Mucosa of rectum (tissue), 2 donors: Measurements from ENCODE around the gene BHMT2.
A peak's percentile ranks its signal among the peaks of the same experiment; 100 is the strongest.

Source experiments
- H3K27ac ChIP-seq, 2 donors: one replicate each; pipeline ENCODE4 v1.7.0; 2013; ENCODE audit warnings: inconsistent platforms in 2 of 2, low read depth in 2 of 2, low read length in 2 of 2
- H3K27me3 ChIP-seq, 2 donors: one replicate each; pipeline ENCODE4 v1.7.0; 2013; ENCODE audit warnings: low read length in 2 of 2; ENCODE audit not compliant: control insufficient read depth in 2 of 2, insufficient read depth in 2 of 2
- H3K36me3 ChIP-seq, 2 donors: one replicate each; pipeline ENCODE4 v1.7.0; 2013; ENCODE audit warnings: low read length in 2 of 2; ENCODE audit not compliant: control insufficient read depth in 2 of 2, insufficient read depth in 2 of 2
- H3K4me1 ChIP-seq, 2 donors: one replicate each; pipeline ENCODE4 v1.7.0; 2013; ENCODE audit warnings: low read length in 2 of 2, mild to moderate bottlenecking in 1 of 2; ENCODE audit not compliant: control insufficient read depth in 2 of 2, insufficient read depth in 2 of 2
- H3K4me3 ChIP-seq, 2 donors: one replicate each; pipeline ENCODE4 v1.7.0; 2013; ENCODE audit warnings: low read length in 2 of 2
- H3K9ac ChIP-seq, 2 donors: one replicate each; pipeline ENCODE4 v1.7.0; 2013; ENCODE audit warnings: low read length in 2 of 2, low read depth in 1 of 2, mild to moderate bottlenecking in 1 of 2
- H3K9me3 ChIP-seq, 2 donors: one replicate each; pipeline ENCODE4 v1.7.0; 2013; ENCODE audit warnings: low read length in 2 of 2; ENCODE audit not compliant: control insufficient read depth in 2 of 2
- donor health status: healthy.
- donor health status: Normal muscosa, but diverticular disease.

Gene BHMT2, protein sequence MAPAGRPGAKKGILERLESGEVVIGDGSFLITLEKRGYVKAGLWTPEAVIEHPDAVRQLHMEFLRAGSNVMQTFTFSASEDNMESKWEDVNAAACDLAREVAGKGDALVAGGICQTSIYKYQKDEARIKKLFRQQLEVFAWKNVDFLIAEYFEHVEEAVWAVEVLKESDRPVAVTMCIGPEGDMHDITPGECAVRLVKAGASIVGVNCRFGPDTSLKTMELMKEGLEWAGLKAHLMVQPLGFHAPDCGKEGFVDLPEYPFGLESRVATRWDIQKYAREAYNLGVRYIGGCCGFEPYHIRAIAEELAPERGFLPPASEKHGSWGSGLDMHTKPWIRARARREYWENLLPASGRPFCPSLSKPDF

DNA sequence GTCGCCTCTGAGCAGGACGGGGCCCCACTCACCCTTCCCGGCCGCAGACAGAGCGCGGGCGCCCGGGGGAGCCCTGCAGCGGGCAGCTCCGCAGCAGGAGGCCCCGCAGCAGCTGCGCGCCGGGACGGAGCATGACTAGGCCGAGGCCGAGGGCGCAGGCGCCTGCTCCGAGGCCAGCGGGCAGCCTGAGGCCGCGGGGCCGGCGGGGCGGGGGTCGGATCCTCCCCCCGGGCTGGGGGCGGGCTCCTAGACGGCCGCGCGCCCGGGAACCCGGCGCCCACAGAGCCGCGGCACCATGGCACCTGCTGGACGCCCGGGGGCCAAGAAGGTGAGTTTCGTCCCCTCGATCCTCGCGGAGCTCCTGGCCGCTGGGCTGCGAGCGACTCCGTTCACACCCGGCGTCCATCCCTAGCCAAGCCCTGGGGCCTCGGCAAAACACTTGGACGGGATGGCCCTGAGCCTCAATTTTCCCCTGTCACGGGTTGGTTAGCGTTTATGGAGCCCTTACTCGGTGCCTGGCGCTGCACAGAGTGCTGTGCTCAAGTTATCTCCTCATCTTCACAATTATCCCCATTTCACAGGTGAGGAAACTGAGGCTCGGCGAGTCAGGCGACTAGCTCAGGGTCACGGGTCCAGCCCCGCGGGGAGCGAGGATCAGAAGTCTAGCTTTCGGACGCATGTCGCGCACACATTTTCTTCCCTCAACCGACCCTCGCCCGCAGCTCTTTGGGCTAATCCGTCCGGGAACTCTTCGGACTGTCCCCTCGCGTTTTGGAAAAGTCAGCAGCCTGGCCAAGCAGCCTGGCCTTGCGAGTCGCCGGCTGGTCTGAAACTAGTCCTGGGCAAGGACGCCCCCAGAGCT, at the start of gene BHMT2, which contains the start of gene DMGDH:
BHMT2 (plus strand) TSS at position 280 of the 862 bp plus-strand sequence; CDS start at position 296, 16 bp downstream.
DMGDH (minus strand) TSS at position 187 of the 862 bp plus-strand sequence; CDS start at position 133, 54 bp downstream.
- peaks cover 3 to 4% of the 10 kb centered on the region in 2 donors for H3K27me3 ChIP-seq
- H3K27ac ChIP-seq = no peak within 1 kb of the TSS
- no peaks in the 10 kb centered on the region for H3K36me3 ChIP-seq
- peak within 1 kb of the TSS; percentile 28 to 30 for H3K4me3 ChIP-seq
- H3K9ac ChIP-seq = no peak within 1 kb of the TSS
- no peaks in the 10 kb centered on the region for H3K4me1 ChIP-seq
- H3K9me3 ChIP-seq = no peaks in the 10 kb centered on the region

DNA sequence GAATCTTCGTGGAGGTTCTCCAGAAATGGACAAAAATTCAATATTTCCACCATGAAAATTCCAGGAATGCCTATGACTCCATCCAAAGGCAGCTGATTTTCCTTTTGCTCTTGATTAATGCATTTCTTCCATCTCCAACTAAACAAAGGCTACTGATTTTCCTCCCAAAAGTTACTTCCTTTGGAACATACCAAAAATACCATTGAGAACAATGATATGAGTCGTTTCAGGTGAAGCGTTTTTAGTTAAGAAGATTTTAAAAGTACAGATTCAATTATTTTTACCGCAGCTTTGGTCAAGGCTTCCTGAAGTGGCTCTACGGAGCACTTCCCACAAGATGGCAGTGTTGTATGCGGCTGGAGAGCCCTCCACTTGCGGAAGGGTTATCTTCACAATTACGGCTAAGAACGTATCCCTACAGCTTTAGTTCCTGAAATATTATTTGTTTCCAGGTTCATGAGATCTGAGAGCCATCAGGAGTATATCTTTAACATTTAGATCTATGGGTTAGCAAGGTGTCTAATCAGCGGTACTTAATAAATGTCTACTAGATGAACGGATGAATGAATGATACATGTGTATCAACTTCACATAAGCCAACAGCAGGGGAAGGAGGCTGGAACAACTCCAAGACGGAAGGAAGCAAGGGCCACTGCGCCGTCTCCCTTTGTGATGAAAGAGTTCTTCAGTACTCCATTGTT, 48.6 kb upstream of the BHMT2 start:
- Histone ChIP-seq H3K27ac (no peak overlapping the region), H3K4me3 (peak overlapping the region in 1 of 2 donors; percentile 43), H3K36me3 (no peaks in the 10 kb centered on the region), H3K4me1 (peaks cover 0 to 7% of the 10 kb centered on the region in 2 donors), H3K9ac (no peak overlapping the region), H3K27me3 (no peaks in the 10 kb centered on the region), H3K9me3 (no peaks in the 10 kb centered on the region)

DNA sequence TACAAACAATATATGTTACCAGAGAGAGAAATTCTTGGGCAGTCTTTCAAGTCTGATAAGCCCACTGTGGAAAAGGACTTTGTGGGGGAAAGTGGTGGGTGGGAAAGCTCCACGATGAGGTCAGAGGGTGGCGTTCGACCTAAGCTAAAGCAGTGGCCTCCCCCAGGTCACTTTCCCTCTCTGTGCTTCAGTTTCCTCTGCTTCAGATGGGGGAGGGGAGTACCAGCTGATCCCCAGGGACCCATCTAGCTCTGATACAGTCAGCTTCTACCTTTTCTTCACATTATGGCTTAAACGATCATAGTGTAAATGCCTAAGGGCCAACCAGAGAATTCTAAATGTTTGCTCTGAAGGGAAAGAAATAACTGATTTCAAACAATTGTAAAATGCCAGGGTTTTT, 47.8 kb upstream of the BHMT2 start:
- Histone ChIP-seq H3K27me3 (no peaks in the 10 kb centered on the region), H3K36me3 (no peaks in the 10 kb centered on the region), H3K9ac (no peak overlapping the region), H3K27ac (no peak overlapping the region), H3K9me3 (no peaks in the 10 kb centered on the region), H3K4me1 (peaks cover 0 to 7% of the 10 kb centered on the region in 2 donors), H3K4me3 (no peak overlapping the region)

DNA sequence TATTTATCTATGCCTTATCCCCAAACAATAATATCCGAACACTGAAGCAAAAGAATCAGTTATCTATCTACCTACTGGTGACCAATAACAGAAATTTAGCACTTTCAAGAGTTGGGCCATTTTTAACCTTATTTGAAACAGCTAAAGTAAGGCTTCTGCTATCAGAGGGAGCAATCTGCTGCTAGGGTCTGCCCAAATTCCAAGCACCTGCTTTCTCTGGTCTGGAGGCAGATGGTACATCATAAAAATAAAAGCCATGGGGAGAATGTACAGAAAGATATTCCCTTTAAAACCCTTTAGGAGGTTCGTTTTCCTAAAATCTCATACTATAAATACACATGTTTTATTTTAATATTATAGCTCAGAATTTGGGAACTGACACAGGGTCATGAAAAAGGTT, 46.8 kb upstream of the BHMT2 start:
- Histone ChIP-seq H3K9me3 (no peaks in the 10 kb centered on the region), H3K9ac (no peak overlapping the region), H3K27ac (no peak overlapping the region), H3K4me3 (no peak overlapping the region), H3K36me3 (no peaks in the 10 kb centered on the region), H3K27me3 (peaks cover 0 to 2% of the 10 kb centered on the region in 2 donors), H3K4me1 (peaks cover 0 to 7% of the 10 kb centered on the region in 2 donors)

DNA sequence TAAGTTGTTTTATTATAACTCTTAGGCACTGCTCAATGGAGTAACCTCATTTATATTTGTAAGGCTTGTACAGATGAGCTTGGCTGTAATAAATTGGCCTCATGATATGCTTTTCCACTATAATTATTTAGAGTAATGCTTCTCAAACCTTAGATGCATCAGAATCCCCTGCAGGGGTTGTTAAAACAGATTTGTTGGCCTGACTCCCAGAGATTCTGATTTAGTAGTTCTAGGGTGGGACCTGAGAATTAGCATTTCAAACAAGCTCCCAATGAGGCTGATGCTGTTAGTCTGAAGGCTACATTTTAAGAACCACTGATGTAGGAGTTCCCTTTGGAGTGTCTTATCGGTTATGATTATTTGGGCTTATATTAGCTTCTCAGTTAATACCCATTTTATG, 46.2 kb upstream of the BHMT2 start:
- Histone ChIP-seq H3K36me3 (no peaks in the 10 kb centered on the region), H3K27ac (no peak overlapping the region), H3K4me1 (peaks cover 0 to 7% of the 10 kb centered on the region in 2 donors), H3K9ac (no peak overlapping the region), H3K4me3 (no peak overlapping the region), H3K27me3 (peaks cover 0 to 2% of the 10 kb centered on the region in 2 donors), H3K9me3 (no peaks in the 10 kb centered on the region)

DNA sequence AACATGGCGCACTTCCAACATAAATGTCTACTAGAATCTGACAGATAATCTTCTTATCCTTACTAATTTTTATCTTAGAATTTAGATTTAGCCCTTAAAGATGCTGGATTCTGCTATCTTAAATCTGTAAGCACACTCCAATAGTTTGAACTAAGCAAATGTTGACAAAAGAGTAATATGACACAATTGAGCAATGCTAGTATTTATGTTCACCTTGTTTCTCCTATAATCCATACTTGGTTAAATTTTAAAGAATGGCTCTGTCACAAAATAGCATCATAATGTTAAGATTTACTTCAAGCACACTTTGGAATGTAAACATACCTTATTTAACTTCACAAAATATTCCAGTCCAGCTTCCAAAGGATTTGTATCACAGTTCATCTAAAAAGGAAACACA, 45.6 kb upstream of the BHMT2 start:
- Histone ChIP-seq H3K27me3 (peaks cover 0 to 2% of the 10 kb centered on the region in 2 donors), H3K4me3 (no peak overlapping the region), H3K36me3 (no peaks in the 10 kb centered on the region), H3K9ac (no peak overlapping the region), H3K4me1 (peaks cover 0 to 7% of the 10 kb centered on the region in 2 donors), H3K27ac (no peak overlapping the region), H3K9me3 (no peaks in the 10 kb centered on the region)

DNA sequence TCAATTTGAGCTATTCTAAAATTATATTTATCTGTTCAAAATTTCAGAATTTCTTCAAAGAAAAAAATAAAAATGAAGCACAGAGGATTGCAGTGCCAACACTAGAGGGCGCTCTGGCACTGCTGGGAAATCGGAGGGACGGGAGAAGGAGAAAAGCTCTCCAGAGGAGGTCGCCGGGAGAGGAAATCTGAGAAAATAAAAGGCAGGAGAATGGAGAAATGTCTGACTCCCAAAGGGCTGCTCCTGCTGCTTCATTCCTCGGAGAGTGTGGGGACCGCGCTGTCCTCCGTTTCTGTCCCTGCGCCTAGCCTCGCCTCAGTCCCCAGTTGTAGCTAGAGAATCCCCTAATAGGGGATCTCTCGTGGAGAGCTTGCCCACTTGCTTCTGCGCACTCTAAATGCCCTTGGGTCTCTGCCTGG, 44.5 kb upstream of the BHMT2 start:
- Histone ChIP-seq H3K4me3 (peak overlapping the region; percentile 46 to 47), H3K27me3 (peaks cover 0 to 2% of the 10 kb centered on the region in 2 donors), H3K4me1 (peaks cover 0 to 7% of the 10 kb centered on the region in 2 donors), H3K36me3 (no peaks in the 10 kb centered on the region), H3K9ac (no peak overlapping the region), H3K27ac (no peak overlapping the region), H3K9me3 (no peaks in the 10 kb centered on the region)

DNA sequence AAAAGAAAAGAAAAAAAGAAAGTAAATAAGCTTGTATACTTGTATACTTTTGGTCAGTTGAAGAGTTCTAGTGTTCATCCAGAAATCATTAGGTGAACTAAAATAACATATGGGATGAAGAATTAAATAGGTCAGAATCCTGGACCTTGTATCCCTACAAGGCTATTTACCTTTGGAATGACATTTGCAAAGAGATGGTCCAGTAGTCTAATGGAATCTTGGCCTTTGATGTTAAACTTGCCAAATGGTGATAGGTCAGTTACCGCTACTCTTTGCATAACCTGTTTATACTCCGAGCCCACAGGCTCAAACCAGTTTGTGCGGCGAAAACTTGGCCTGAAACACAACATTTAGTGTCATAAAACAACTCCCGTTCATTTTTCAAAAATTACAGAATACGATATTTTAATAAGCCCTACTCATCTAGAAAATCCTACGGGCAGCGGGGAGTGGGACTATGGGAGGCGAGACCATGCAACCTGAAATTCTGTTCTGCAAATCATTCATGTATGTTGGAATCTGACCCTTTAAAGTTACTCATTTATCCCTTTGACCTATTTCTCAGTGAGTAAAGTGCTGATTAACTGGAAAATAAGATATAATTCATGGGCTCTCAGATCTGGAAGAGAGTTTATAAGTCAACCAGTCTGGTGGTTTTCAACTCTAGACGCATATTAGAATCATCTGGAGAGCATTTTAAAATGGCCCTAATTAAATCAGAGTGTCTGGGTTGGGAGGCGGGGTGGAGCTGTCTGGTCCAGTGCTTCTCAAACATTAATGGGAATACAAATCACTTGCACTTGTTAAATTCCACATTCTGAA, 38.7 kb upstream of the BHMT2 start:
- H3K9ac ChIP-seq = no peak overlapping the region
- no peaks in the 10 kb centered on the region for H3K9me3 ChIP-seq

DNA sequence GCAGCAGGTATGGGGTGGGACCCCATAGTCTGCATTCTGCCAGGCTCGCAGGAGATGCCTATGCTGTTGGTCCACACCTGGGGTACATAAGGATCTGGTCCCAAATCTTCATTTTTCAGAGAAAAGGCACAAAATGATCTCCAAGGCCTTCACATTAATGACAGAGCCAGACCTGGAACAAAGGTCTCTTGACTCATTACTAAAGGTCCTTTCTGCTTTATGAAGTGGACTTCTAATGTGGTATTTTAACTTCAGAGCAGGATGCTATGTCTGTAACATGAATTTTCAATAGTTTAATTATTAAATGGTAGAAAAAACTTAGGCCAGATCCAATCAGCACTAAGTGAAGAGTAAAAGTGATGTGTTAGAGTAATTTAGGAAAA, 38.1 kb upstream of the BHMT2 start:
- Histone ChIP-seq H3K27me3 (peaks cover 0 to 2% of the 10 kb centered on the region in 2 donors), H3K36me3 (no peaks in the 10 kb centered on the region), H3K9ac (no peak overlapping the region), H3K9me3 (no peaks in the 10 kb centered on the region), H3K27ac (no peak overlapping the region), H3K4me3 (no peak overlapping the region), H3K4me1 (no peaks in the 10 kb centered on the region)

More for the DNA sequence above, 38.7 kb upstream of the BHMT2 start:
- H3K27me3 ChIP-seq = peaks cover 0 to 2% of the 10 kb centered on the region in 2 donors
- H3K36me3 ChIP-seq = no peaks in the 10 kb centered on the region
- H3K4me3 ChIP-seq = no peak overlapping the region
- no peak overlapping the region for H3K27ac ChIP-seq
- H3K4me1 ChIP-seq = no peaks in the 10 kb centered on the region
